K562 (cell line): Measurements from ENCODE around the gene PPP1R10. TPM values are rescaled to one million over a fixed set of nuclear protein-coding genes. Genes with fewer than 3 reads are reported as not detected.

Experiments
- ATAC-seq: fragments of 200-7000 bp; cut with Tn5 transposase; 3 replicates; pipeline ENCODE4 v1.9.1; 2020; ENCODE audit warnings: moderate library complexity
- BruUV-seq: library from RNA; stranded (reverse); fragments of 400-500 nt; replicated peaks from 2 replicates; lab custom pipeline; 2021; lab: Mats Ljungman, UMichigan
- CTCF ChIA-PET: fragments of 300-600 bp; formaldehyde crosslinking; extraction: SDS; loops from one replicate; lab custom pipeline; 2021; ENCODE audit warnings: low intra/inter-chr PET ratio; lab: Yijun Ruan, JAX
- POLR2A ChIA-PET: fragments of 300-600, 350-650 bp; sonication (Branson Sonifier 250); formaldehyde crosslinking; extraction: SDS; loops from one replicate; lab custom pipeline; 2021; ENCODE audit warnings: antibody characterized with exemption, inconsistent platforms; lab: Yijun Ruan, JAX
- DNase-seq, 4 experiments: peaks; one replicate each; pipeline versions ENCODE4 v3.0.0 to v3.0.0-alpha.2; 2011 to 2018; ENCODE audit warnings: low spot score in 3 of 4, mixed read lengths in 3 of 4; ENCODE audit errors: extremely low read depth in 1 of 4
- FAIRE-seq: peaks from 2 replicates; lab custom pipeline; 2011; peaks lifted over from hg19 to GRCh38; lab: Jason Lieb, UNC
- H2AFZ ChIP-seq: 2 replicates; pipeline ENCODE4 v1.6.0; 2011; ENCODE audit warnings: low read depth, low read length, control low read depth, inconsistent platforms
- H3K27ac ChIP-seq: fragments of 200-600 bp; 3 replicates; pipeline ENCODE4 v1.8.0; 2011; ENCODE audit warnings: low read depth, mild to moderate bottlenecking, control low read depth, inconsistent platforms, low read length, moderate library complexity, mixed read lengths; ENCODE audit errors: extremely low read depth
- H3K27me3 ChIP-seq, 2 experiments: fragments of 300-600 bp in 1 of 2; 2 replicates in 1 of 2; 3 replicates in 1 of 2; pipeline versions ENCODE4 v1.6.0 to v1.8.0; 2011; ENCODE audit warnings: inconsistent platforms in 2 of 2, low read length in 2 of 2, mild to moderate bottlenecking in 1 of 2, mixed read lengths in 1 of 2, moderate library complexity in 1 of 2; ENCODE audit not compliant: control insufficient read depth in 2 of 2, insufficient read depth in 2 of 2
- H3K36me3 ChIP-seq: fragments of 300-600 bp; 3 replicates; pipeline ENCODE4 v1.8.0; 2011; ENCODE audit warnings: mild to moderate bottlenecking, low read length, inconsistent platforms; ENCODE audit not compliant: control insufficient read depth, insufficient read depth
- H3K4me1 ChIP-seq, 2 experiments: fragments of 200-600 bp in 1 of 2; replicated peaks in 1 of 2; 2 replicates in 1 of 2; 3 replicates in 1 of 2; pipeline versions ENCODE4 v1.5.1 to v1.8.0; 2011; ENCODE audit warnings: inconsistent platforms in 2 of 2, low read length in 2 of 2, mild to moderate bottlenecking in 1 of 2, mixed read lengths in 1 of 2, moderate library complexity in 1 of 2; ENCODE audit not compliant: control insufficient read depth in 2 of 2, insufficient read depth in 2 of 2
- H3K4me2 ChIP-seq: 2 replicates; pipeline ENCODE4 v1.6.1; 2011; ENCODE audit warnings: low read length, control low read depth, inconsistent platforms, mixed read lengths; ENCODE audit not compliant: insufficient read depth
- H3K4me3 ChIP-seq: fragments of 200-600 bp; sonication (generic), shearing (Covaris generic); 2 replicates; pipeline ENCODE4 v1.5.1; 2016; ENCODE audit warnings: control low read depth, inconsistent platforms
- H3K79me2 ChIP-seq: fragments of 200-600 bp; 3 replicates; pipeline ENCODE4 v1.8.0; 2011; ENCODE audit warnings: low read length, inconsistent platforms; ENCODE audit not compliant: control insufficient read depth, insufficient read depth
- H3K9ac ChIP-seq, 2 experiments: 2 replicates each; pipeline versions ENCODE4 v1.6.0 to v1.6.1; 2011; ENCODE audit warnings: low read depth in 2 of 2, low read length in 2 of 2, control low read depth in 1 of 2, inconsistent platforms in 1 of 2, mild to moderate bottlenecking in 1 of 2, mixed read lengths in 1 of 2; ENCODE audit not compliant: insufficient read depth in 1 of 2
- H3K9me1 ChIP-seq: one replicate; pipeline ENCODE4 v1.6.0; 2011; ENCODE audit warnings: inconsistent platforms, mild to moderate bottlenecking, low read length, moderate library complexity; ENCODE audit not compliant: control insufficient read depth, insufficient read depth
- H3K9me3 ChIP-seq: replicated peaks from 2 replicates; pipeline ENCODE4 v1.5.1; 2011; ENCODE audit warnings: low read depth, low read length, inconsistent platforms; ENCODE audit not compliant: control insufficient read depth, insufficient read depth
- H4K20me1 ChIP-seq: replicated peaks from 2 replicates; pipeline ENCODE4 v1.6.1; 2011; ENCODE audit warnings: low read length, inconsistent platforms, mixed read lengths; ENCODE audit not compliant: control insufficient read depth, insufficient read depth
- C11orf30 ChIP-seq: fragments of 450-650 bp; IDR thresholded peaks from 2 replicates; pipeline ENCODE4 v1.6.1; 2016; ENCODE audit warnings: low read depth, mild to moderate bottlenecking
- ILF3 ChIP-seq: fragments of 450-650 bp; IDR thresholded peaks from 2 replicates; pipeline ENCODE4 v1.6.1; 2018; ENCODE audit warnings: antibody characterized with exemption, mild to moderate bottlenecking, moderate library complexity, borderline replicate concordance
- MAFF ChIP-seq: IDR thresholded peaks from 2 replicates; pipeline ENCODE4 v1.6.1; 2012; ENCODE audit warnings: low read length, improper control_type of control experiment
- MAFG ChIP-seq: fragments of 450-650 bp; conservative IDR thresholded peaks from 2 replicates; pipeline ENCODE4 v1.6.1; 2016; ENCODE audit warnings: missing genetic modification characterization, missing compliant biosample characterization
- MAFK ChIP-seq: IDR thresholded peaks from 2 replicates; pipeline ENCODE4 v1.6.1; 2011; ENCODE audit warnings: low read length, improper control_type of control experiment
- PHB ChIP-seq: fragments of 250-450 bp; sonication (Bioruptor Pico); IDR thresholded peaks from 2 replicates; pipeline ENCODE4 v1.5.0; 2021
- PURB ChIP-seq: sonication (generic); formaldehyde crosslinking; IDR thresholded peaks from 2 replicates; pipeline ENCODE4 v1.9.0; 2021; ENCODE audit warnings: low read depth, mild to moderate bottlenecking, missing genetic modification reagents
- TAL1 ChIP-seq: fragments of 450-650 bp; IDR thresholded peaks from 2 replicates; pipeline ENCODE4 v1.6.1; 2016; ENCODE audit warnings: mild to moderate bottlenecking
- ZBTB11 ChIP-seq, 3 experiments: fragments of 200-800 bp in 1 of 3; fragments of 250-450 bp in 1 of 3; fragments of 450-650 bp in 1 of 3; sonication (Bioruptor Pico) in 1 of 3; sonication (Bioruptor generic) in 1 of 3; formaldehyde crosslinking in 1 of 3; IDR thresholded peaks; 2 replicates each; pipeline versions ENCODE4 v1.6.1 to v1.8.0; 2016 to 2022; ENCODE audit warnings: mild to moderate bottlenecking in 2 of 3, missing genetic modification characterization in 2 of 3, missing compliant biosample characterization in 1 of 3, moderate library complexity in 1 of 3
- ZNF280A ChIP-seq: fragments of 450-650 bp; IDR thresholded peaks from 2 replicates; pipeline ENCODE4 v1.6.1; 2018; ENCODE audit warnings: mild to moderate bottlenecking, low read depth; ENCODE audit not compliant: partially characterized antibody
- ZNF316 ChIP-seq: fragments of 450-650 bp; IDR thresholded peaks from 2 replicates; pipeline ENCODE4 v1.6.1; 2016
- ZNF444 ChIP-seq: fragments of 250-450 bp; sonication (Bioruptor Pico); IDR thresholded peaks from 2 replicates; pipeline ENCODE4 v1.4.0; 2020; ENCODE audit warnings: mild to moderate bottlenecking, moderate library complexity
- WGBS: fragments of 100-300 bp; shearing (Covaris generic); methylation state at CpG from one replicate; pipeline ENCODE4 v1.1.6; 2016; ENCODE audit warnings: low coverage, mixed read lengths; ENCODE audit not compliant: insufficient coverage; ENCODE audit errors: missing lambda C conversion rate; 5-methylcytosine and 5-hydroxymethylcytosine counted together
- in situ Hi-C: fragments of 300-500 bp; cut with MboI; formaldehyde crosslinking; loops from 4 replicates; pipeline ENCODE4 v1.15.0; 2018; ENCODE audit warnings: inconsistent platforms, mixed read lengths
- intact Hi-C: fragments of 100-400 bp; cut with micrococcal nuclease; formaldehyde crosslinking; loops from 2 replicates; pipeline ENCODE4 v1.14.2; 2022
- polyA plus RNA-seq, 8 experiments: library from polyadenylated mRNA; depleted of rRNA in 4 of 8; stranded (reverse) in 5 of 8; unstranded in 3 of 8; fragments of >200 nt; fragmentation: Nextera tagmentation in 2 of 8; fragmentation: Illumina TruSeq in 1 of 8; extraction: Ambion mirVana in 2 of 8; extraction: Trizol in 1 of 8; gene quantifications; 2 replicates each; pipeline versions ENCODE4 v1.2.1 to v1.2.3, GENCODE V29; 2011 to 2014; ENCODE audit warnings: inconsistent platforms in 1 of 8, missing spikeins in 1 of 8
- total RNA-seq, 7 experiments: library from RNA; depleted of rRNA in 6 of 7; stranded (reverse); fragments of >200 nt in 6 of 7; fragmentation: Illumina TruSeq in 2 of 7; extraction: Trizol in 2 of 7; gene quantifications; 2 replicates each; pipeline versions ENCODE4 v1.2.1 to v1.2.3, GENCODE V29; 2011 to 2021; ENCODE audit warnings: low replicate concordance in 1 of 7

The PPP1R10 gene
- total and polyA plus RNA-seq, 9 of the 15 experiments (the other 6 are each of a cell fraction or from before 2014, with no cell fraction given) = 14.1 to 65.5 (median 32.6) TPM

- Histone ChIP-seq H3K4me2 (no peak overlapping the region), H4K20me1 (no peaks in the 10 kb centered on the region), H2AFZ (no peak overlapping the region), H3K36me3 (peaks cover 92% of the 10 kb centered on the region), H3K9me3 (no peaks in the 10 kb centered on the region), H3K4me1 (no peaks in the 10 kb centered on the region; a peak in 1 of 5 replicates), H3K79me2 (no peaks in the 10 kb centered on the region), H3K27me3 (no peaks in the 10 kb centered on the region)
- POLR2A ChIA-PET = interaction anchor here (1.0 to 2.6 kb wide), 4 partner anchors 12 to 62 kb away, joined by 3 to 9 read pairs (median 4); partner anchors contain the start of genes MDC1 and NRM
- DNase-seq (no peak), ATAC-seq (no peak)
- intact Hi-C loops = no loop called here
- in situ Hi-C loops = no loop called here
- 90% methylated on average over 19 of the region's 19 CpGs for WGBS
- BruUV-seq = no TSS peak
- TF ChIP-seq ZBTB11 (CRISPR knock-in tag; IDR thresholded peaks at IDR 0.05) (no peak), ZNF316 (peak; percentile 74), C11orf30 (peak; percentile 52), ZNF280A (no peak), ILF3 (no peak), ZNF444 (CRISPR knock-in tag) (no peak), MAFG (peak; percentile 56), MAFK (peak; percentile 74), PURB (CRISPR knock-in tag) (no peak), PHB (CRISPR knock-in tag) (no peak), MAFF (peak; percentile 68), TAL1 (no peak)
- TF ChIP-seq, all 486 proteins: peak for 5
- Histone ChIP-seq H3K9me1 (no peaks in the 10 kb centered on the region), H3K9ac (no peak overlapping the region), H3K4me3 (no peak overlapping the region), H3K27ac (no peak overlapping the region)
- no peak for FAIRE-seq
- CTCF ChIA-PET = no interaction called here
Observed at GRCh38 chr6:30654798-30655742, 38.0 kb upstream of the PPP1R10 start.
